GM19467 (cell line): Measurements from ENCODE around the gene ABCG1.

Source experiments
- ATAC-seq: cut with Tn5 transposase; IDR thresholded peaks from one replicate; pipeline ENCODE4 v1.9.1; 2021; ENCODE audit warnings: mild to moderate bottlenecking, moderate library complexity; ENCODE audit not compliant: unreplicated experiment

Gene ABCG1

DNA sequence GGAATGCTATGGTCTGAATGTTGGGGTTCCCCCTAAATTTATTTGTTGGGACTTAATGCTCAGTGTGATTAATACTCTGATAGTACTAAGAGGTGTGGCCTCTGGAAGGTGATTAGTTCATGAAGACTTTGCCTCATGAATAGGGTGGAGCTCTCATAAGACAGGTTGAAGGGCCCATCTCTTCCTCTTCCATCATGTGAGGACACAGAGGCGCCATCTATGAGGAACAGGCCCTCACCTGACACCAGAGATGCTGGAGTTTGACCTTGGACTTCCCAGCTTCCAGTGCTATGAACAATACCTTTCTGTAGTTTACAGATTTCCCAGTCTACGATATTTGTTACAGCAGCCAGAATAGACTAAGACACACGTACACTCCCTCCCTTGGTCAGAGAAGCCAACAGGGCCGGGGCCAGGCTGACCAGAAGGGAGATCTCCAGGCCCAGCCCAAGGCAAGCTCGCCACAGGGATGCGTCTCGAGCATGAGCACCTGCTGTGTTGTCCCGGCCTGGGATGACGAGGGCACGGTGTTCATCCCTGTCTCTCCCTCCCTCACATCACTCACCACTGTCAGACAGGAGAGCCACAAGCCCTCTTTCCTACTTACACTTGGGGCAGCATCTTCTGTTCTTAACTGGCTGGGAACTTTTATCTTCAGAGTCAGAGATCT, 4.7 kb upstream of the ABCG1 start:
- ATAC-seq = no peak

DNA sequence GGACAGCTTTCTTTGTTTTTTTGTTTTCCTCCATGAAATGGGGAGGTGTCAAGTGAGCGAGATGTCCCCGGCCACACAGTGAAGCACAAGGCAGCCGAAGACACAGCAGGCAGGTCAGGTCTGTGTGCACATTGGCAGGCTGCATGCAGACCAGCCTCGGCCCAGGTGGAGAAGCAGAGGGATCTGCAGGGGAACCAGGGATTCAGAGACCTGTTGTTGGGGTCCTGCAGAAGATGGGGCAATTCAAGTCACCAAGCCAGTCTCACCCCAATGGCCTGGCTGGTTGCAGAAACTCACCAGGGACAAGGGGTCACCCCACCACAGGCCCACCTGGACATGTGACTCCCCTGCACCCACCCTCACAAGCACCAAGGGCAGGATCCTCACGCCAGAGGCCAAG, 4.0 kb upstream of the ABCG1 start:
- no peak for ATAC-seq

DNA sequence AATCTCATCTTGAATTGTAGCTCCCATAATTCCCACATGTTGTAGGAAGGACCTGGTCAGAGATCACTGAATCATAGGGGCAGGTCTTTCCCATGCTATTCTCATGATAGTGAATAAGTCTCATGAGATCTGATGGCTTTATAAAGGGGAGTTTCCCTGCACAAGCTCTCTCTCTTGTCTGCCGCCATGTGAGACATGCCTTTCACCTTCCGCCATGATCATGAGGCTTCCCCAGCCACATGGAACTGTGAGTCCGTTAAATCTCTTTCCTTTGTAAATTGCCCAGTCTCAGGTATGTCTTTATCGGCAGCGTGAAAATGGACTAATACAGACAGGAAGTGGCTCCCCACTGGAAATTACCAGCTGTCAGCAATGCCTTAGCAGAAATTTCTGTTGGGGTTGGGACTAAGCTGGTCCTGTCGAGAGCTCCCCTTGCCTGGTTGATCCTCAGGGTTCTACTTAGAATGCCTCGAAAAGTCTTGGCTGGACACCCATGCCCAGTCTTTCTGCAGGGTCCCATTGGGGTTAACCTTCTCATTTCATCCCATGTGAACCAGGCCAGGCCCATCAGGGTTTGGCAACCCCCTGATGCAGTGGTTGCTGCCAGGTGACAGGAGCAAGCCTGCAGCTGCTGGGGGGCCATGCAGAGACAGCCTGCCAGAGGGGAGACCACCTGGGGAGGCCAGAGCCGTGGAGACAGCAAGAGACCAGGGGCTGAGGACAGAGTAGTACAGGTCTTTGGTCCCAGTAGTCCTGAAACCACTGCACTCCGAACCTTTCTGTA, 2.8 kb upstream of the ABCG1 start:
- no peak for ATAC-seq

DNA sequence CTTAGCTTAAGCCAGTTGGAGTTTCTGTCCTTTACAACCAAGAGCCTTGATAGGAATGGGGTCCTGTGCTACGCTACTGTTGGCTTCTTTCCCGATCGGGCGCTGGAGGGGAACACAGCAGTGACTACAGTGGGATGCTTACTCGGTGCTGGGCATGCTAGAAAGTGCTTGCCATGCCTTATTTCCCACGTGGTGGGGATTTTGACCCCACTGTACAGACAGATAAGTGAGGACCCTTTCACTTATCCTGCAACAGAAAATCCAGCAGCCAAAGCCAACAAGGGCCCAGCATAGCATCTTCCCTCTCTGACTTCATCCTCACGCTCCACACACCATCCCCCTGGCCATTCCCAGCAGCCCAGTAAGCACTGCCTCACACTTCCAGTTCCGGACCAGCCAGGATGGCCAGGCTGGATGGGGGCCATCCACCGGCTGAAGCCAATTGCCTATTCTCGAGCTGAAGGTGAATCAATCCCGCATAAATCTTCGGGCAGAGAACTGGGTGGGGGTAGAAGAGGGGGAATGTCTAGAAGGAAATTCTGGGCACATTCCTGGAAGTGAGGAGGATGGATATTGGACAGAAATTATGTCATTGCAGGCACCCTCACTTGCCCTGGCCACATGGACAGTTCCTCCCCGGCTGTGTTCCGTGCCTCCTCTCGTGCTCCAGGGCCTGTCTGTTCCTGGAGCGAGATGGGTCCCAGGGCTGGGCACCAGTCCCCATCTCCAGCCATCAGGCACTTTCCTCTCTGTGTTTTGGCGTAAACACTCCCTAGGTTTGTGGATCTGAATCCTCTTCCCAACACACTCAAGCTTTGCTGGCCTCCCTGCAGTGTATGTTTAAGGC, 2.0 kb upstream of the ABCG1 start:
- no peak for ATAC-seq

DNA sequence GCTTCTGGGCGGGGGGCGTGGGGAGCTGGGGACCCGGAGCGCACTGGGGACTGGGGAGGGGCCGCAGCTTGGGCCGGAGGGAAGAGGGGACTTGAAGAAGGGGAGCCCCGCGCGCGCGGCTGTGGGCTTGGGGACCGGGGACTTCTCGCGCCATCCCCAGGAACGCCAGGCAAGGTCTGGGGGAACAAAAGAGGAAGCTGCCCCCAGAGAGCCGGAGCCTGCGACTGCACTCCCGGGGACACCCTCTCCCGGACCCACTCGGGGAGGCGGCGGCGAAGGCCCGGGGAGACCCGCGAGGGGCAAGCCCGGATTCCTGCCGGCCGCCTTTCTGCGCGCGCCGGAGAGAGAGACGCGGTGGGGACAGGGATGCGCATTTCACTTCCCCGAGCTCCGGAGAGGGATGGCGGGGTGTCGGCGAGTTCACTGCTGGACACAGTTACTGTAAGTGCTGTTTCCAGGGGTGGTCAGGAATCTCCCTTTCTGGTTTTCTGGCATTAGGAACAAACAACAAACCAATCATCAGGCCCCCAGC, 732 bp downstream of the ABCG1 start:
- ATAC-seq = peak; percentile 24

DNA sequence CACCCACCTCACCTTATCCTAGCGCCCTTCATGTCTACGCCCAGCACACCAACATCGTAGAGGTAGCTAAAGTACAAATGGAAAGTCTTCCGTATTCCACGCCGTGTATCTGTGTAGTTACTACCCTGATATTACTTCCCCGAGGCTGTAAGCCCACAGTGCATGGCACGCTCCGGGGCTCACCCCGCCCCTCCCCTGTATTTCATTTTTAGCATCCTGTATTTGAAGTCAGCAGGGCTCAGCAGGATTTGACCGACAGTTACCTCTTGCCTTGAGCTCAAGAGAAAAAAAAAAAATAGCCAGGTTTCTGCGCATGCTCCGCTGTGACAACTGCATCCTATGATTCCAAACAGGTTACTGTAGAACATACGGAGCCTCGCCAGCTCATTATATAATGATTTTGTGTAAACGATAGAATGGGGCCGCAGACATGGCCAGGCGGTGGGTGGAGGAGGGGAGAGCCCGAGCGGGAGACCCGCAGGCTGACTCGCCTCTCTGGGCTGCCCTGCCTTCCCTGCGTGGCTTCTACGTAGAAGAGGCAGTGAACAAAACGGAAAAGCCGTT, 1.3 kb downstream of the ABCG1 start:
- ATAC-seq = peak; percentile 53

DNA sequence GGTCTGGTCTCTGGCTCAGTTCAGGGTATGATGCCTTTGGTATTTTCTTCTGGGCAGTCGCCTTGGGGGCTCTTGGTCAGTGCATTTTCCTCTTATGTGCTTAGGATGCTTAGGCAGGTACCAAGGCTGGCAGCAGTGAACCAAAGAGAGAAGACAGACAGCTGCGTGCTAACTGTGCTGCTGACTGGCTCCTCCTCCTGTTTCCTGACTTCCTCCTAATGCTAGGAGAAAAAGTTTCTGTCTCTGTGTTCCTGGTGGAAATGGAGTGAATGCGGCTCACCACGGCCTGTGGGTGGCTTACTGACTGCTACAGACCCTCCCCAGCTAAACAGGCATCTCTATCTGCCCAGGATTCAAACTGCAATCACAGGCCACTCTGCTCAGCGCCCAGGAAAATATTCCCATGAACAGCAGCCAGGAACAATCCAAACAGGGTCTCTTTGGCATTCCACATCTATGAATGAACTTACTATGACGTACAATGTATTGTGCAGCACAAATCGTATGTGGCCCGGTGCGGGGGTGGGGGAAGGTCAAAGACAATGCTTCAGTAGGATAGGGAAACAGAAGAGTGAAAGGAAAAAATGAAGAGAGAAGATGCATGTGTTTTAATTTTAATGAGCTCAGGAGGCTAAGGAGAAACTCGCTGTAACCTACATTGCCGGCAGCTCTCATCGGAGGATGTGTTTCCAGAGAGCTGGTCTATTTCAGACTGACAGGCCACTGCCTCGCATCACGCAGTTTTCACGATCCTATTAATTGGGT, 2.8 kb downstream of the ABCG1 start:
- no peak for ATAC-seq

DNA sequence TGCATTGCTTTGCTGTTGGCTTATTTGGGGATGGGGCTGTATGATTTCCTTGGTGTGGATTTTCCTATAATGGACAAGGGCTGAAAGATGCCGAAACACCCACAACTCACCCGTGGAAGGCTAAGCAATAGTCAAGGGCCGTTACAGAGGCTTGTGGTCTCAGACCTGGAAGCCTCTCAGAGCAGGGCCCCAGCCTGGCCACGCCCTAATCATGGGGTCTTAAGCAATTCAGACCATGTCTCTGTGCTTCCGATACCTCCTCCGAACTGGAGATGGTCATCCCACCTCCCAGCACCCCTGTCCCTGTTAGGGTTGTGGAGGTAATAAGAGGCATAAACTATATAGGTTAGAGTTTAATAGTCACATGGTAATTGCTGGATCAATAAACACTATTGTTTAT, 3.4 kb downstream of the ABCG1 start:
- no peak for ATAC-seq

DNA sequence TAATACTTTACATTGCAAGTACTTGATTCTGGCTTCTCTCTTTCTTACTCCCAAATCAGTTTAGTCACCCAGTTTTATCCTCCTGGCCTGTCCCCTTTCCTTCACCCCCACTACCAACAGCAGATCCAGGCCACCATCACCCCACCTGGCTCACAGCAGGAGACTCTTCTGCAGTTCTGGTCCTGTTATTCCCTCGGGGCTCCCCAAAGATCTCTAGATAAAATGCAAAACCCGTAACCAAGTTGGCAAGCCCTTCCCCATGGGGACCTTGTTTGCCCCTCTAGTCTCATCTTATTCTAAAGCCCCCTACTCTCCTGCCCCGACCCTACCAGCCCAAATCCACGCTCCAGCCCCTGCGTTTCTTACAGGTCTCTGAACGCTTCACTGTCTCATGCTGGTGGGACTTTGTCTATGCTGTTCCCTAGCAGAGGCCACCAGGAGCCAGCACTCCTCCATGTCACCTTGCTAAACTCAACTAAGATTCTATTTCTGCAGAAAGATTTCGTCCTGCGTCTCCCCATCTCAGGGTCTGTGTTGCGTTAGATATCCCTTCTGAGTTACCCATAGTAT, 4.0 kb downstream of the ABCG1 start:
- no peak for ATAC-seq

DNA sequence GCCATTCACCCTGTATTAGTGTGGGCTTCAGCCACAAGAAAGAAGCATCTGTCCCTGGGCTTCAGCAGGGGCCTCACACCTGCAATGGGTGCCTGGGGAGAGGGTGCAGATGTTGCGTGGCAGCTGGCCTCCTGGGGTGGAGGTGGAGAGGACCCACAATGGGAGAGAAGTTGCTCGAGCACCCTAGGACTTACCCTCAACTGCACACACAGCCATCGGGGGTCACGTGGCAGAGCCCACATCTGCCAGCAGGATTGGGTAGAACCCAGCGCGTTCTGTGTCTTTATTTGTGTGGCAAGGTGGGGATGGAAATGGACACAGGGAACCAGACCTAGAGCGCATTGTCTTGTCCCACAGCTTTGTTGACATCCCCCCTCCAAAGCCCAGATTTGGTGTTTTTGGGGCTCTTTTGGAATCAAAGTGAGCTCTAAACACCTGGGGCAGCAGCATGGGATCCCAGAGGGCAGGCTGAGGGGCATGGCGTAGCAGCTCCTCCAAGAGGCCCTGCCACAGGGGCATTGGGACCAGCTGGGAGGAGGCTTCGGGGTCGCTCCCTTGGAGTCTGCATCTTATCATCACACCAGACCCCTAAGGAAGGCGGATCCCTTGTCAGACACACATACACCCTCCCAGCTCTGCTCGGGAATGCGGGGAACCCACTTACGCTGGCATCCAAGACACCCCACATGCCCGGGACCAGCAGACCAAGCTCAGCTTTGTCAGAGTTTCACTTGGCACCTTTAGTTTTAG, 5.1 kb downstream of the ABCG1 start:
- ATAC-seq = no peak

DNA sequence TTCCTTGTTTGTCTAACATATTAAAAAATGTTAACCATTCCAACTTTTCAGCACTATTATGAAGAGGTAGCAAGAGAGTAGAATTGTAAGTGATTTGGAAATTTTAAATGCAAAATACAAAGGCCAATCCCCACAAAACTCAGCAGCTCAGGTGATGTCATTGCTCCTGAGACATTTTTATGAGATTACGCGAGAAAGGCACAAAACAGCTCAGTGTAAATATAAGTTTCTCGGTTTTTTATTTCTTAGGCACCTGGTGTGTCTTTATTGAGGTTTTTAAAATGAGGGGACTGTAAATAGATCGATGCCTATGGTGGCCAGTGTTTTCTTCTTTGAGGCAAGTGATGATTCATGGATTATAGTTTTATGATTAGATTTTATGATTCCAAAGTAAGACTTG, 6.1 kb downstream of the ABCG1 start:
- no peak for ATAC-seq

DNA sequence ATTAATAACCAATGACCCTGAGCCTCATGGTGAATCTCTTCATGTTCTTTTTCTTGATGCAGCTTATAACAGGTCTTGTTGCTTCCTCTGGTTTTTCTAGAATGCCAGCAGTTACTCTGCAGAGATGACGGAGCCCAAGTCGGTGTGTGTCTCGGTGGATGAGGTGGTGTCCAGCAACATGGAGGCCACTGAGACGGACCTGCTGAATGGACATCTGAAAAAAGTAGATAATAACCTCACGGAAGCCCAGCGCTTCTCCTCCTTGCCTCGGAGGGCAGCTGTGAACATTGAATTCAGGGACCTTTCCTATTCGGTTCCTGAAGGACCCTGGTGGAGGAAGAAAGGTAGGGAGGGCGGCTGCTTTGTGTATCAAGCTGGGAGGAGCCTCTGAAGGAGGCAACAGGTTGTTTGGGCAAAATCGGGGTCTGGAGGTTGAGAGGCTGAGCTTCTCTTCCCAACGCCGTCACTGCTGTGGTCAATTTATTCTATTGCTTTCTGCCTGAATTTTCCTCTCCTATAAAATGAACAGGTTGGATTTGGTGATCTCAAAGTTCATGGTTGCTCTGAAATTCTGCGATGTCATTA, 6.7 kb downstream of the ABCG1 start:
- no peak for ATAC-seq

DNA sequence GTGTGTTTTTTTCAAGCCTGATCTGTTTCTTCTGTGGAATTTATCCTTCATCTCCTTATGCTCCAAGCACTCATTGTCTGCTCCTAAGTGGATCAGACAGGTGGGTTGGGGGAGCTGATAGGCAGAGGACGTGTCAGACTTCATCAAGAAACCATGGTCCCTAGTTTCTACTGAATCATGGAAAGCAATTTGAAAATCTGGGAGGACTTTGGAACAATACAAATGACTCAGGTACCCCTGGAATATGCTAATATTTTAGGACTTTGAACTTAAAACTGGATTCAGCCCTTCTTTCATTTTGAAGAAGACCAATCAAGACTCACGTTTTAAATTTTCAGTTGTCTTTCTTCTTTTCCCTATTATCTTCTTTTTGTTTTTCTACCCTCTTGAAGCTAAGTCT, 7.7 kb downstream of the ABCG1 start:
- ATAC-seq = no peak

DNA sequence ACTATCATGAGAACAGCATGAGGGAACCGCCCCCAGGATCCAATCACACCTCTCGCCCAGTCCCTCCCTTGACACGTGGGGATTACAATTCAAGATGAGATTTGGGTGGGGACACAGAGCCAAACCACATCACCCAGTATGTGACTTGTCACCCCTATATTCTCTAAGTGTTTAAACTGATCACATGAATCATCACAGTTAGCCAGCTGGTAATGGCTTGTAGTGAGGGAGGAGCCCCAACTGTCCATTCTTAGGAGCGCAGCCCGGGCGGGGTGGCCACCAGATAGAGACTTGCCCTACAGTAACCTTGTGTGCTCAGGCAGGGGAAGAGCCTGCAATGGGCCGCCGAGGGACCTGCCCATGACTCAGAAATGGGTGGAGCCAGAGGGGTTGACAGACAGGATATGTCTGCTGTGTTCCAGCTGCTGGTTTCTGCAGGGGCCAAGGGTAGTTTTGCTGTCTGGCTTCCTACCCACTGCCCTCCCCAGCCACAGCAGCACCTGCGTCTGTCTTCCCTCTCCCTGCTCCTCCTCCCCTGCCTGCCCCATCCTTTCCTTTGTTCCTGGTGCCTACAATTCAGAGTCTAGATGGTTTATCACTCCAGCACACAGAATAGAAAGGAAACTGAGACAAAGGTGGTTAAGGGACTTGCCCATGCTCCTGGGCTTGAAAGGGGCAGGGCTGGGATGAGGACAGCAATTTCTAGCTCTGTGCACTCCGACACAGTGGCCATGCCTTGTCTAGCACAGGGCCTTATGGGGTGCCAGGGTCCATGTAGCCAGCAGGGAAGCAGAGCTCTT, 9.2 kb downstream of the ABCG1 start:
- peak; percentile 82 for ATAC-seq

DNA sequence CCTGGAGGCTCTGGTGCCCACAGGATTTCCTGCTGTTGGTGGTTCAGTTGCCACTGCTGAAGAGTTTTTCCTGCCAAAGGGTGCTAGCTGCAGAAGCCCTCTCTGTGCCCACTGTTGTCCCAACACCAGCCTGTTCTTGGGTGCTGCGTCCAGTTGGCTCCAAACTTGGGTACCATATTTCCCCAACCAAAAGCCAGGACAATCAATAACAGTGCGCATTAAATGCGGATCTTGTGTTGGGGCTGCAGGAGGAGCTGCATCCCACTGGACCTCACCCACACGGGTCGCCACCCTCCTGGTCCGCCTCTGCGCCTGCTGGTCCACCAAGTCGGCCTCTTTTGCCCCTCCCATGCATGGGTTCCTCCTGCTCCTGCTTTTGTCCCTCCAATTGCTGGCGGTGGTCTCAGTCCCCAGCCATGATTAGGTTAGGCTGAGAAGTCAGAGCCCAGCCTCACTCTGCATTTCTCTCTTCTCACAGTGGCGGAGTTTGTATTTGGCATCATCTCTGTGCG, 9.8 kb downstream of the ABCG1 start:
- no peak for ATAC-seq

DNA sequence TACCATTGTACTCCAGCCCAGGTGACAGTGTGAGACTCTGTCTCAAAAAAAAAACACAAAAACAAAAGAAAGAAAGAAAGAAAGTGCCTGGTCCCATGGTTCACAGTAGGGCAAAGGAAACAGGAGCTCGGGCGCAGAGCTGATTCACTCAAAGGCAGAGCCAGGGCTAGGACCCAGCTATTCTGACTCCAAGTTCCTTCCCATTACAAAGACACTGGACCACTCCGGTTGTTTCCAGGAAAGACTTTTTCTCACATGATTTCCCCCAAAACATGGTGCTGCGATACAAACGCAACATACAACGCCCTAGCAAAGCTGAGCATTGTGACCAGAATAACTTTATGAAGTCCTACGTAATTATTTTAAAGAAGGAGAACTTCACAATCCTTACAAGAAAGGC, 10.7 kb downstream of the ABCG1 start:
- no peak for ATAC-seq

DNA sequence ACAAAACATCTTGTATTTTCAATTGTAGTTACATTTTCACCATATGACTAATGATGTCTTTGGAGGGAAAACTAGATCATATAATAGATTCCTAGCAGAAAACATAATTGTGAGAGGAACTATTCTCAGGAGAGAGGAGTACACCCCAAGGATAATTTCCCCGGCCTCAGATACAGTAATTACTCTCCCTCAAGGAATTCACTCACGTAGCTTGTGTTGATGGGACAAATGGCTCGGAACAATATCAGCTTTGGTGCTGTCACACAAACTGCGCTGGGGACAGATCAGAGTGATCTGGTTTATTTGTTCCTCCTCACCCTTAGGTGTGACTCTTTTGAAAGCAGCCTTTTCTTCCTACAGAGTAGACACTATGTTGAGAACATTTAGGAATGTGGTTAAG, 11.2 kb downstream of the ABCG1 start:
- no peak for ATAC-seq

DNA sequence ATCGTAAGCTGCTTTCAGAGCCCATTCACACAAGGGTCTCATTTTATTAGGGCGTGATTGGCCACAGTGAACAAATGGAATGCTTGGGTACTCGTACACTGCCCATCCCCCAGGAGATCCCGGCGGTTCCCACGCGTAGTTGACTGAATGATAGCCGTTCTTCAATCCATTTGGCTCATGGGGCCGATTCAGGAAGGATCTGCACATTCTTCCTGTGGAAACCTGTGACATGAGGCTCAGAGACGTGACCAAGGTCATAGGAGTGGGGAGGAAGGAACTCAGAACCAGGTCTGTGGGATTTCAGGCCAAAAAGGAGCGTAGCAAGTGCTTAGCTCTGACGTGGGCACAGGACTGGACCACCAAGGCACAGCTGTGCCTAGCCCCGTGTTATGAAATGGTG, 11.7 kb downstream of the ABCG1 start:
- ATAC-seq = no peak
